CD8-positive, alpha-beta memory T cell (primary cell): ENCODE results near the gene RPL19. TPM values are rescaled to one million over a fixed set of nuclear protein-coding genes. Genes with fewer than 3 reads are reported as not detected.

ENCODE experiments used
- CTCF ChIA-PET: fragments of 350-600 bp; sonication (Branson Sonifier 250); formaldehyde crosslinking; loops from one replicate; lab custom pipeline; 2021; ENCODE audit warnings: antibody characterized with exemption; lab: Charles Lee
- POLR2A ChIA-PET: fragments of 350-600 bp; sonication (Branson Sonifier 250); formaldehyde crosslinking; loops from one replicate; lab custom pipeline; 2021; ENCODE audit warnings: antibody characterized with exemption; lab: Charles Lee
- DNase-seq, 5 donors: peaks; one replicate each; pipeline versions ENCODE4 v3.0.0 to v3.0.0-alpha.2; 2020 to 2022; ENCODE audit warnings: mixed read lengths in 1 of 5
- H3K27ac ChIP-seq: one replicate; pipeline ENCODE4 v1.7.0; 2013; ENCODE audit warnings: low read depth, mild to moderate bottlenecking, low read length, moderate library complexity
- H3K27me3 ChIP-seq: 2 replicates; pipeline ENCODE4 v1.7.0; 2013; ENCODE audit warnings: low read length, mild to moderate bottlenecking; ENCODE audit not compliant: insufficient read depth, poor library complexity, severe bottlenecking
- H3K36me3 ChIP-seq: 2 replicates; pipeline ENCODE4 v1.7.0; 2013; ENCODE audit warnings: mild to moderate bottlenecking, low read length, moderate library complexity; ENCODE audit not compliant: insufficient read depth
- H3K4me1 ChIP-seq: 2 replicates; pipeline ENCODE4 v1.7.0; 2013; ENCODE audit warnings: mild to moderate bottlenecking, low read length, moderate library complexity; ENCODE audit not compliant: insufficient read depth
- H3K4me3 ChIP-seq: 2 replicates; pipeline ENCODE4 v1.7.0; 2013; ENCODE audit warnings: mild to moderate bottlenecking, low read length
- H3K9me3 ChIP-seq: 2 replicates; pipeline ENCODE4 v1.7.0; 2013; ENCODE audit warnings: mild to moderate bottlenecking, low read length
- H3K27ac Mint-ChIP-seq, 8 donors: one replicate each; pipeline ENCODE4 v1.8.0; 2020 to 2021; ENCODE audit warnings: mixed read lengths in 8 of 8, mild to moderate bottlenecking in 6 of 8, inconsistent platforms in 3 of 8, moderate library complexity in 3 of 8
- H3K27me3 Mint-ChIP-seq, 2 donors: one replicate each; pipeline ENCODE4 v1.8.0; 2020 to 2021; ENCODE audit warnings: mixed read lengths in 2 of 2, mild to moderate bottlenecking in 1 of 2, moderate library complexity in 1 of 2
- H3K36me3 Mint-ChIP-seq, 3 donors: one replicate each; pipeline ENCODE4 v1.8.0; 2020 to 2021; ENCODE audit warnings: mixed read lengths in 3 of 3, inconsistent platforms in 1 of 3, mild to moderate bottlenecking in 1 of 3
- H3K4me1 Mint-ChIP-seq, 3 donors: one replicate each; pipeline ENCODE4 v1.8.0; 2020 to 2021; ENCODE audit warnings: mixed read lengths in 3 of 3, inconsistent platforms in 1 of 3, mild to moderate bottlenecking in 1 of 3
- H3K4me3 Mint-ChIP-seq, 7 donors: one replicate each; pipeline ENCODE4 v1.8.0; 2020 to 2021; ENCODE audit warnings: mixed read lengths in 7 of 7, mild to moderate bottlenecking in 6 of 7, moderate library complexity in 4 of 7, inconsistent platforms in 2 of 7
- H3K9me3 Mint-ChIP-seq, 5 donors: one replicate each; pipeline ENCODE4 v1.8.0; 2020 to 2022; ENCODE audit warnings: mixed read lengths in 5 of 5, mild to moderate bottlenecking in 3 of 5, moderate library complexity in 2 of 5, inconsistent platforms in 1 of 5
- polyA plus RNA-seq: library from polyadenylated mRNA; unstranded; fragments of 300-500 nt; fragmentation: Illumina TruSeq; gene quantifications from one replicate; pipeline ENCODE4 v1.2.3, GENCODE V29; 2021
- total RNA-seq, 2 experiments: library from RNA; stranded (reverse); gene quantifications; one replicate each; pipeline ENCODE4 v1.2.3, GENCODE V29; 2021

Gene RPL19
- total and polyA plus RNA-seq, 3 experiments from 2014 or later = 2,939 to 3,093 (median 3,043) TPM

GRCh38 chr17:39181303-39181702, 18.8 kb upstream of the RPL19 start:
- no peaks in the 10 kb centered on the region for H3K9me3 ChIP-seq
- no peaks in the 10 kb centered on the region for H3K27me3 ChIP-seq
- Mint-ChIP-seq H3K4me1 (no peaks in the 10 kb centered on the region), H3K4me3 (no peak overlapping the region), H3K27ac (peak overlapping the region in 1 of 8 donors; percentile 3), H3K36me3 (peaks cover 0 to 67% (median 4%) of the 10 kb centered on the region in 3 donors), H3K9me3 (no peaks in the 10 kb centered on the region), H3K27me3 (no peaks in the 10 kb centered on the region)
- no peak for DNase-seq
- ChIA-PET POLR2A (no interaction called here), CTCF (no interaction called here)
- H3K4me3 ChIP-seq = no peak overlapping the region
- no peak overlapping the region for H3K27ac ChIP-seq
- no peaks in the 10 kb centered on the region for H3K4me1 ChIP-seq
- peaks cover 10% of the 10 kb centered on the region for H3K36me3 ChIP-seq

DNA sequence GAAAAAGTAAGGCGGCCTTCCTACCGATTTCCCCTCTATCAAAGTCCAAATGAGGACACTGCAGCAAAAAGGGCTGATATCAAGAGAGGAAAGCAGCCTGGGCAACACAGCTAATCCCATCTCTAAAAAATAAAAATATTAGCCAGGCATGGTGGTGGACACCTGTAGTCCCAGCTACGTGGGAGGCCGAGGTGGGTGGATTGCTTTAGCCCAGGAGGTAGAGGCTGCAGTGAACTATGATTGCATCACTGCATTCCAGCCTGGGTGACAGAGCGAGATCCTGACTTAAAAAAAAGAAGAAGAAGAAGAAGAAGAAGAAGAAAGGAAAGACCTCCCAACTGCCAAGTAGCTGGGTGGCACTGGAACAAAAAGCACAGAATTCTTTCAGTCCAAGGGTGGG, 17.0 kb upstream of the RPL19 start:
- Histone ChIP-seq H3K36me3 (peaks cover 7% of the 10 kb centered on the region), H3K27ac (no peak overlapping the region), H3K27me3 (no peaks in the 10 kb centered on the region), H3K4me3 (no peak overlapping the region), H3K4me1 (no peaks in the 10 kb centered on the region), H3K9me3 (no peaks in the 10 kb centered on the region)
- Mint-ChIP-seq H3K36me3 (peaks cover 0 to 67% (median 4%) of the 10 kb centered on the region in 3 donors), H3K4me3 (no peak overlapping the region), H3K9me3 (no peaks in the 10 kb centered on the region), H3K27ac (no peak overlapping the region), H3K27me3 (no peaks in the 10 kb centered on the region), H3K4me1 (no peaks in the 10 kb centered on the region)
- POLR2A ChIA-PET = no interaction called here
- CTCF ChIA-PET = interaction anchor here (0.8 to 2.2 kb wide), 3 partner anchors 8 to 200 kb away, joined by 3 to 9 read pairs (median 5); no protein-coding TSS in a partner anchor
- no peak for DNase-seq

- Mint-ChIP-seq H3K4me1 (no peaks in the 10 kb centered on the region), H3K9me3 (no peaks in the 10 kb centered on the region)
These were observed 16.4 kb upstream of the RPL19 start for GRCh38 chr17:39183720-39184119.

GRCh38 chr17:39186481-39187002, 13.5 kb upstream of the RPL19 start:
- H3K36me3 ChIP-seq = peaks cover 7% of the 10 kb centered on the region
- H3K27me3 ChIP-seq = no peaks in the 10 kb centered on the region
- ChIA-PET CTCF (interaction anchor here (0.7 to 0.9 kb wide), 2 partner anchors 8 to 53 kb away, joined by 3 read pairs; no protein-coding TSS in a partner anchor), POLR2A (no interaction called here)
- H3K9me3 Mint-ChIP-seq = no peaks in the 10 kb centered on the region
- no peak overlapping the region for H3K27ac ChIP-seq
- peaks cover 0 to 67% (median 4%) of the 10 kb centered on the region in 3 donors for H3K36me3 Mint-ChIP-seq
- no peak overlapping the region for H3K4me3 Mint-ChIP-seq
- no peak overlapping the region for H3K4me3 ChIP-seq
- no peaks in the 10 kb centered on the region for H3K27me3 Mint-ChIP-seq
- no peak overlapping the region for H3K27ac Mint-ChIP-seq
- no peak for DNase-seq
- no peaks in the 10 kb centered on the region for H3K4me1 Mint-ChIP-seq
- no peaks in the 10 kb centered on the region for H3K9me3 ChIP-seq
- no peaks in the 10 kb centered on the region for H3K4me1 ChIP-seq

More at GRCh38 chr17:39183720-39184119, 16.4 kb upstream of the RPL19 start:
- Histone ChIP-seq H3K27me3 (no peaks in the 10 kb centered on the region), H3K36me3 (peaks cover 7% of the 10 kb centered on the region), H3K9me3 (no peaks in the 10 kb centered on the region), H3K4me1 (no peaks in the 10 kb centered on the region), H3K27ac (no peak overlapping the region), H3K4me3 (no peak overlapping the region)
- Mint-ChIP-seq H3K27ac (peak overlapping the region in 3 of 8 donors; percentile 40 to 86 (median 72)), H3K4me3 (no peak overlapping the region), H3K36me3 (peaks cover 0 to 69% (median 4%) of the 10 kb centered on the region in 3 donors), H3K27me3 (no peaks in the 10 kb centered on the region)
- DNase-seq = no peak
- CTCF ChIA-PET = interaction anchor here (1.2 to 2.2 kb wide), 2 partner anchors 9 to 19 kb away, joined by 5 to 9 read pairs; no protein-coding TSS in a partner anchor
- POLR2A ChIA-PET = no interaction called here

DNA sequence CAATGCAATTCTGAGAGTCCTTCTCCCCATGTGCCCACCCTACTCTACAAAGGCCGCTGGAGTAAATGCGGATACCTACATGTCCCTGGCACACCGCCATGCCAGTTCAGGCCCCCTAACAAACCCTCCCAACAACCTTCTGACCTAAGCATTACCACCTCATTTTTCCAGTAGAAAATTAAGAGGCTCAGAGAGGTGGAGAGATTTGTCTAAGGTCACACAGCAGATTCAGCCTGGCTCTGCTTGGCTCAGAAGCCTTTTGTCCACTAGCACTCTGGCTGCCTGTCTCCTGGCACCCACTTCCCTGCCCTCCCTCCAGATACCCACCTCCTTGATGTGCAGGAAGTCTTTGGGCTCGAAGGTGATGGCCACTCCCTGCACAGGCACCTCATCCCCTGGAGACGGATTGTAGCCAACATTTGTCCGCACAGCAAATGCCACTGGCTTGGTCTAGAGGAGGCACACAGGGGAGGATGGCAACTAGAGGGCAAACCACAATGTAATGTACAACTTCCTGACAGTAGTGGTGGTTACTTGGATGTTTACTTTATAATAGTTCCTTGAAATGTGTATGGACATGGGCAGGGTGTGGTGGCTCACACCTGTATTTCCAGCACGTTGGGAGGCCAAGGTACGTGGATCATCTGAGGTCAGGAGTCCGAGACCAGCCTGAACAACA, 12.8 kb upstream of the RPL19 start:
- Histone ChIP-seq H3K27ac (no peak overlapping the region), H3K27me3 (no peaks in the 10 kb centered on the region), H3K36me3 (peaks cover 7% of the 10 kb centered on the region), H3K4me1 (no peaks in the 10 kb centered on the region), H3K9me3 (no peaks in the 10 kb centered on the region), H3K4me3 (no peak overlapping the region)
- H3K9me3 Mint-ChIP-seq = no peaks in the 10 kb centered on the region
- H3K27ac Mint-ChIP-seq = peak overlapping the region in 1 of 8 donors; percentile 60
- H3K36me3 Mint-ChIP-seq = peaks cover 0 to 74% (median 4%) of the 10 kb centered on the region in 3 donors
- DNase-seq = no peak
- H3K4me3 Mint-ChIP-seq = no peak overlapping the region
- H3K4me1 Mint-ChIP-seq = peaks cover 1% of the 10 kb centered on the region in 3 donors
- no peaks in the 10 kb centered on the region for H3K27me3 Mint-ChIP-seq
- POLR2A ChIA-PET = no interaction called here
- CTCF ChIA-PET = no interaction called here

DNA sequence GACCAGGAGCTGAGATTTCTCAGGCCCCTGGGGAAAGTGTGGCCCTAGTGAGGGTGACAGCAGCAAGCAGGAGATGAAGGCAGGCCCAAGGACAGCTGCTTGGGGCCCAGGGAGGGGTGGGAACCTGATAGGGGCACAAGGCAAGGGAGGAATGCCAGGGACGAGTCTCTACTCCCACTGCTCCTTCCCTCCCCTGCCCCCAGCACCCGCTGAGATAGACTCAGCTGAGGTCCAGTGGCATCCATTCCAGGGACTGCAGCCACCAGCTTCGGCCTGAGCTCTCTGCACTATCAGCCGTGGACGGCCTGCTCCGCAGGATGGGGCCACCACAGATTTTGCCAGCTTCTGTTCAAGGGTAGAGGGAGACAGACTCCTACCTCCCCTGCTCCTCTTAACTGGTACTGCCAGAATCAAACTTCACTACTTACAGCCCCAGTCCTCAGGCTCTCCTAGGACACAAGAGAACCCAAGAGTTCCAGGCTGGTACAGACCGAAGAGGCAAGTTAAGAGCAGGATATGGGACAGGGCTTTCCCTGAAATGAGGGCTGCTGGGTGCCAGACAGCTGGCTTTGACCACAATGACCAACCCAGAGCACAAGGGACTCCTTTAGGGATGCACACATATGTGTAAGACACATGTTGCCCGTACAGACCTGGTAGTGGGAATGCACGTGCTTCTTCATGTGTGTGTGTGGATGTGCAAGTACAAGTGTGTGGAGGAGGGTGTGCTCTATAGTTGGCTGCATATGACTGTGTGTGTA, 8.2 kb upstream of the RPL19 start:
- Mint-ChIP-seq H3K9me3 (no peaks in the 10 kb centered on the region), H3K27me3 (no peaks in the 10 kb centered on the region), H3K4me1 (peaks cover 23 to 40% (median 24%) of the 10 kb centered on the region in 3 donors), H3K36me3 (peaks cover 0 to 51% (median 2%) of the 10 kb centered on the region in 3 donors), H3K27ac (peak overlapping the region in 6 of 8 donors; percentile 19 to 95 (median 48)), H3K4me3 (peak overlapping the region in 1 of 7 donors; percentile 12)
- H3K4me1 ChIP-seq = peaks cover 13% of the 10 kb centered on the region
- no peak for DNase-seq
- no peaks in the 10 kb centered on the region for H3K9me3 ChIP-seq
- CTCF ChIA-PET = no interaction called here
- H3K4me3 ChIP-seq = no peak overlapping the region
- peaks cover 4% of the 10 kb centered on the region for H3K36me3 ChIP-seq
- H3K27me3 ChIP-seq = no peaks in the 10 kb centered on the region
- POLR2A ChIA-PET = interaction anchor here (0.6 to 1.1 kb wide), 2 partner anchors 54 to 136 kb away, joined by 3 to 11 read pairs; no protein-coding TSS in a partner anchor
- H3K27ac ChIP-seq = no peak overlapping the region

DNA sequence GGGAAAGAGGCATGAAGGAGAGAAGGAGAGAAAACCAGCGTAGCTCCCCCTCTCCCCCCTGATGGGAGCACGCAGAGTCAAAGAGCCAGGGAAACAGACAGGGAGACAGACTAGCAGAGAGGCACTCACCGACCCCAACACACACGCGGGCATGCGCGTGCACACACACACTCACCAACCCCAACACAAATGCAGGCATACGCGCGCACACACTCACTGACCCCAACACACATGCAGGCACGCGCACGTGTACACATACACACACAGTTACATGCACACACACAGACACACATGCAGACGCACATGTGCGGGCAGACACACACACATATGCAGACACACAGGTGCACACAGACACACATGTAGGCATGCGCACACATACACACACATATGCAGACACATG, 7.2 kb upstream of the RPL19 start:
- Histone ChIP-seq H3K27me3 (no peaks in the 10 kb centered on the region), H3K4me1 (peaks cover 14% of the 10 kb centered on the region), H3K9me3 (no peaks in the 10 kb centered on the region), H3K27ac (no peak overlapping the region), H3K4me3 (no peak overlapping the region), H3K36me3 (no peaks in the 10 kb centered on the region)
- Mint-ChIP-seq H3K27me3 (no peaks in the 10 kb centered on the region), H3K4me1 (peaks cover 24 to 43% (median 24%) of the 10 kb centered on the region in 3 donors), H3K36me3 (peaks cover 0 to 42% (median 2%) of the 10 kb centered on the region in 3 donors), H3K9me3 (no peaks in the 10 kb centered on the region), H3K4me3 (peak overlapping the region in 2 of 7 donors; percentile 12 to 14), H3K27ac (peak overlapping the region in 4 of 8 donors; percentile 11 to 60 (median 24))
- CTCF ChIA-PET = interaction anchor here (0.7 to 0.9 kb wide), 3 partner anchors 14 to 28 kb away, joined by 3 to 4 read pairs (median 3); no protein-coding TSS in a partner anchor
- DNase-seq = no peak
- POLR2A ChIA-PET = interaction anchor here (1.1 kb wide), 1 partner anchor 53 kb away, joined by 3 read pairs; no protein-coding TSS in a partner anchor
